ENCODE data around the gene AIF1L. TPM values are rescaled to one million over a fixed set of nuclear protein-coding genes. Genes with fewer than 3 reads are reported as not detected.

Gene AIF1L
- polyA plus RNA-seq, 3 donors = not detected

- Histone ChIP-seq H3K79me2 (ENCODE audit: insufficient read depth, low read length) (no peaks in the 10 kb centered on the region), H2AFZ (ENCODE audit: insufficient read depth, low read depth, low read length, poor library complexity, severe bottlenecking) (no peak overlapping the region), H3K27me3 (ENCODE audit: control insufficient read depth in 2 of 2, insufficient read depth in 2 of 2, low read length in 2 of 2) (no peaks in the 10 kb centered on the region), H3K4me3 (replicated peaks in 1 of 3; ENCODE audit: low read depth in 2 of 3, low read length in 3 of 3) (no peak overlapping the region), H4K20me1 (ENCODE audit: insufficient read depth, low read length) (no peaks in the 10 kb centered on the region), H3K4me2 (replicated peaks; ENCODE audit: extremely low read depth, low read length, poor library complexity, severe bottlenecking) (no peak overlapping the region), H3K36me3 (replicated peaks in 1 of 2; ENCODE audit: control insufficient read depth in 1 of 2, insufficient read depth in 2 of 2, low read length in 2 of 2) (no peaks in the 10 kb centered on the region), H3K9me3 (replicated peaks in 1 of 2; ENCODE audit: control insufficient read depth in 1 of 2, insufficient read depth in 1 of 2, low read length in 2 of 2) (no peaks in the 10 kb centered on the region), H3K27ac (ENCODE audit: low read depth in 1 of 2, low read length in 2 of 2) (no peak overlapping the region), H3K4me1 (ENCODE audit: control insufficient read depth in 1 of 2, insufficient read depth in 2 of 2, low read length in 2 of 2) (peaks cover 0 to 4% of the 10 kb centered on the region in 2 donors), H3K9ac (ENCODE audit: insufficient read depth, low read length, poor library complexity, severe bottlenecking) (no peak overlapping the region)
- Mint-ChIP-seq H3K27ac (no peak overlapping the region), H3K4me3 (no peak overlapping the region), H3K27me3 (ENCODE audit: low read depth in 3 of 3) (peaks cover 0 to 6% (median 1%) of the 10 kb centered on the region in 3 donors), H3K4me1 (peaks cover 10% of the 10 kb centered on the region), H3K36me3 (no peaks in the 10 kb centered on the region), H3K9me3 (peaks cover 0 to 3% (median 0%) of the 10 kb centered on the region in 7 donors)
- intact Hi-C loops (cut with micrococcal nuclease) = loop anchor here (5.0 kb wide), 2 partner anchors 183 to 348 kb away; no protein-coding TSS in a partner anchor
- WGBS (ENCODE audit: insufficient coverage) = 60% methylated on average over 16 of the region's 21 CpGs
- no peak for DNase-seq
- TF ChIP-seq CTCF (IDR thresholded peaks at IDR 0.05) = no peak
These were observed 46.3 kb upstream of the AIF1L start for GRCh38 chr9:131049829-131050715.

DNA sequence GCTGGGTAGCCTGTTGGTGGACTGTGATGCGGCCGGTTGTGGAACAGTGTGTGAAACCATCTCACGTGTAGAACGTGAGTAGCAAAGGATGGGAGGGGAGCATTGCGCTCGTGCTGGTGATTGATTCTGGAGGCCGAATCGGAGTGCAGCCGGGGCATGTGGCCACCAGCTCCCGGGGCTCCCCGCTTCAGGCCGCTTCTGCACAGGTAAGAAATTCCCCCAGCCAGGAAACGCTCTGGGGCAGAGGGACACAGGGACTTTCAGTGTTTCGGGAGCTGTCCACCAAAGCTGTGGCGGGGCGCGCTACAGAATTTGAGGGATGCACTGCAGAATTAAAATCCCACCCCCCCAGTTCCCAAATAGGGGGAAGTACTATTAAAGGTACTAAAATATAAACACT, 45.5 kb upstream of the AIF1L start:
- intact Hi-C loops (cut with micrococcal nuclease) = no loop called here
- no peaks in the 10 kb centered on the region for H3K27me3 ChIP-seq (ENCODE audit: control insufficient read depth in 2 of 2, insufficient read depth in 2 of 2, low read length in 2 of 2)
- H3K79me2 ChIP-seq (ENCODE audit: insufficient read depth, low read length) = no peaks in the 10 kb centered on the region
- H3K4me3 ChIP-seq (replicated peaks in 1 of 3; ENCODE audit: low read depth in 2 of 3, low read length in 3 of 3) = no peak overlapping the region
- H2AFZ ChIP-seq (ENCODE audit: insufficient read depth, low read depth, low read length, poor library complexity, severe bottlenecking) = no peak overlapping the region
- H4K20me1 ChIP-seq (ENCODE audit: insufficient read depth, low read length) = no peaks in the 10 kb centered on the region
- no peak overlapping the region for H3K27ac Mint-ChIP-seq
- WGBS (ENCODE audit: insufficient coverage) = 93% methylated on average over 4 of the region's 17 CpGs
- DNase-seq = no peak
- no peak overlapping the region for H3K4me3 Mint-ChIP-seq
- H3K4me1 Mint-ChIP-seq = peaks cover 5% of the 10 kb centered on the region
- H3K9ac ChIP-seq (ENCODE audit: insufficient read depth, low read length, poor library complexity, severe bottlenecking) = no peak overlapping the region
- peaks cover 0 to 5% (median 1%) of the 10 kb centered on the region in 3 donors for H3K27me3 Mint-ChIP-seq (ENCODE audit: low read depth in 3 of 3)
- H3K27ac ChIP-seq (ENCODE audit: low read depth in 1 of 2, low read length in 2 of 2) = no peak overlapping the region
- no peaks in the 10 kb centered on the region for H3K36me3 Mint-ChIP-seq
- no peak for TF ChIP-seq CTCF (IDR thresholded peaks at IDR 0.05)
- no peak overlapping the region for H3K4me2 ChIP-seq (replicated peaks; ENCODE audit: extremely low read depth, low read length, poor library complexity, severe bottlenecking)
- peaks cover 0 to 3% (median 0%) of the 10 kb centered on the region in 7 donors for H3K9me3 Mint-ChIP-seq
- H3K4me1 ChIP-seq (ENCODE audit: control insufficient read depth in 1 of 2, insufficient read depth in 2 of 2, low read length in 2 of 2) = peaks cover 0 to 4% of the 10 kb centered on the region in 2 donors
- no peaks in the 10 kb centered on the region for H3K36me3 ChIP-seq (replicated peaks in 1 of 2; ENCODE audit: control insufficient read depth in 1 of 2, insufficient read depth in 2 of 2, low read length in 2 of 2)
- H3K9me3 ChIP-seq (replicated peaks in 1 of 2; ENCODE audit: control insufficient read depth in 1 of 2, insufficient read depth in 1 of 2, low read length in 2 of 2) = no peaks in the 10 kb centered on the region
